ENCODE measurements around the gene ABCC6.
"Not testable (repeated sequence)": the region's sequence is repeated elsewhere in the genome, so short reads cannot be mapped to it uniquely, and the experiment has no call there.

The ABCC6 gene

GRCh38 chr16:16106466-16106865, 116.8 kb downstream of the ABCC6 start:
- no peaks in the 10 kb centered on the region for H3K4me1 Mint-ChIP-seq (ENCODE audit: low read depth)
- H3K4me3 Mint-ChIP-seq, result no peak overlapping the region
- H3K27ac Mint-ChIP-seq, result no peak overlapping the region
- no peaks in the 10 kb centered on the region for H3K9me3 Mint-ChIP-seq
- intact Hi-C loops (cut with micrococcal nuclease), result no loop called here
- peaks cover 100% of the 10 kb centered on the region for H3K36me3 Mint-ChIP-seq (ENCODE audit: low read depth)
- H3K27me3 Mint-ChIP-seq, result no peaks in the 10 kb centered on the region

GRCh38 chr16:16105646-16106045, 117.6 kb downstream of the ABCC6 start:
- intact Hi-C loops (cut with micrococcal nuclease), result no loop called here
- Mint-ChIP-seq H3K27me3 (no peaks in the 10 kb centered on the region), H3K9me3 (no peaks in the 10 kb centered on the region), H3K4me1 (ENCODE audit: low read depth) (no peaks in the 10 kb centered on the region), H3K4me3 (no peak overlapping the region), H3K36me3 (ENCODE audit: low read depth) (peaks cover 97% of the 10 kb centered on the region), H3K27ac (no peak overlapping the region)

- H3K27ac Mint-ChIP-seq; intact Hi-C loops (cut with micrococcal nuclease): not testable (repeated sequence)
- peaks cover 94% of the 10 kb centered on the region for H3K36me3 Mint-ChIP-seq (ENCODE audit: low read depth)
These were observed 118.5 kb downstream of the ABCC6 start for GRCh38 chr16:16104804-16105141.

GRCh38 chr16:16104132-16104803, 119.0 kb downstream of the ABCC6 start:
- H3K27ac Mint-ChIP-seq; H3K27me3 Mint-ChIP-seq; intact Hi-C loops (cut with micrococcal nuclease); H3K4me3 Mint-ChIP-seq; H3K9me3 Mint-ChIP-seq: not testable (repeated sequence)
- H3K36me3 Mint-ChIP-seq (ENCODE audit: low read depth), result peaks cover 94% of the 10 kb centered on the region
- peaks cover 13% of the 10 kb centered on the region for H3K4me1 Mint-ChIP-seq (ENCODE audit: low read depth)

More at GRCh38 chr16:16104804-16105141, 118.5 kb downstream of the ABCC6 start:
- not testable (repeated sequence) for H3K27me3 Mint-ChIP-seq; H3K9me3 Mint-ChIP-seq; H3K4me3 Mint-ChIP-seq; H3K4me1 Mint-ChIP-seq (ENCODE audit: low read depth)

- H3K36me3 Mint-ChIP-seq (ENCODE audit: low read depth), result peaks cover 94% of the 10 kb centered on the region
- peaks cover 18% of the 10 kb centered on the region for H3K4me1 Mint-ChIP-seq (ENCODE audit: low read depth)
- intact Hi-C loops (cut with micrococcal nuclease), result no loop called here
- H3K4me3 Mint-ChIP-seq, result no peak overlapping the region
- no peaks in the 10 kb centered on the region for H3K27me3 Mint-ChIP-seq
- no peaks in the 10 kb centered on the region for H3K9me3 Mint-ChIP-seq
- H3K27ac Mint-ChIP-seq, result no peak overlapping the region
These were observed 120.6 kb downstream of the ABCC6 start for GRCh38 chr16:16102738-16103137.

- H3K4me1 Mint-ChIP-seq (ENCODE audit: low read depth), result peaks cover 18% of the 10 kb centered on the region
- H3K36me3 Mint-ChIP-seq (ENCODE audit: low read depth), result peaks cover 94% of the 10 kb centered on the region
- no peak overlapping the region for H3K4me3 Mint-ChIP-seq
- H3K9me3 Mint-ChIP-seq, result no peaks in the 10 kb centered on the region
- no peaks in the 10 kb centered on the region for H3K27me3 Mint-ChIP-seq
- H3K27ac Mint-ChIP-seq, result no peak overlapping the region
- intact Hi-C loops (cut with micrococcal nuclease), result no loop called here
These were observed 121.7 kb downstream of the ABCC6 start for GRCh38 chr16:16101585-16101984.

GRCh38 chr16:16100631-16101030, 122.7 kb downstream of the ABCC6 start:
- H3K27me3 Mint-ChIP-seq, result no peaks in the 10 kb centered on the region
- H3K27ac Mint-ChIP-seq, result no peak overlapping the region
- intact Hi-C loops (cut with micrococcal nuclease), result no loop called here
- no peaks in the 10 kb centered on the region for H3K9me3 Mint-ChIP-seq
- no peak overlapping the region for H3K4me3 Mint-ChIP-seq
- H3K4me1 Mint-ChIP-seq (ENCODE audit: low read depth), result peaks cover 18% of the 10 kb centered on the region
- H3K36me3 Mint-ChIP-seq (ENCODE audit: low read depth), result peaks cover 94% of the 10 kb centered on the region

GRCh38 chr16:16099320-16099719, 124.0 kb downstream of the ABCC6 start:
- Mint-ChIP-seq H3K4me1 (ENCODE audit: low read depth) (peaks cover 18% of the 10 kb centered on the region), H3K27me3 (no peaks in the 10 kb centered on the region), H3K4me3 (no peak overlapping the region), H3K36me3 (ENCODE audit: low read depth) (peaks cover 94% of the 10 kb centered on the region), H3K9me3 (no peaks in the 10 kb centered on the region), H3K27ac (no peak overlapping the region)
- intact Hi-C loops (cut with micrococcal nuclease), result no loop called here
